K562 (cell line): Measurements from ENCODE around the gene NKAIN4. TPM values are rescaled to one million over a fixed set of nuclear protein-coding genes. Genes with fewer than 3 reads are reported as not detected.

Experiments
- REST ChIP-seq, 2 experiments: fragments of 450-650 bp; formaldehyde crosslinking in 1 of 2; IDR thresholded peaks; 2 replicates each; pipeline versions ENCODE4 v1.4.0 to v1.6.1; 2014 to 2020; ENCODE audit warnings: mild to moderate bottlenecking in 2 of 2, borderline replicate concordance in 1 of 2, low read depth in 1 of 2
- SNRNP70 ChIP-seq: fragments of 200-400 bp; formaldehyde crosslinking; optimal IDR thresholded peaks from 2 replicates; pipeline ENCODE3; 2017; ENCODE audit warnings: low read depth, low read length
- ZBTB7A ChIP-seq: IDR thresholded peaks from 2 replicates; pipeline ENCODE4 v1.6.1; 2011; ENCODE audit warnings: low read depth, mild to moderate bottlenecking, low read length, moderate library complexity, borderline replicate concordance; ENCODE audit not compliant: control insufficient read depth
- ZNF695 ChIP-seq: fragments of 450-650 bp; formaldehyde crosslinking; IDR thresholded peaks from 2 replicates; pipeline ENCODE4 v1.4.0; 2020; ENCODE audit warnings: mild to moderate bottlenecking, moderate library complexity
- polyA plus RNA-seq, 8 experiments: library from polyadenylated mRNA; depleted of rRNA in 4 of 8; stranded (reverse) in 5 of 8; unstranded in 3 of 8; fragments of >200 nt; fragmentation: Nextera tagmentation in 2 of 8; fragmentation: Illumina TruSeq in 1 of 8; extraction: Ambion mirVana in 2 of 8; extraction: Trizol in 1 of 8; gene quantifications; 2 replicates each; pipeline versions ENCODE4 v1.2.1 to v1.2.3, GENCODE V29; 2011 to 2014; ENCODE audit warnings: inconsistent platforms in 1 of 8, missing spikeins in 1 of 8
- total RNA-seq, 7 experiments: library from RNA; depleted of rRNA in 6 of 7; stranded (reverse); fragments of >200 nt in 6 of 7; fragmentation: Illumina TruSeq in 2 of 7; extraction: Trizol in 2 of 7; gene quantifications; 2 replicates each; pipeline versions ENCODE4 v1.2.1 to v1.2.3, GENCODE V29; 2011 to 2021; ENCODE audit warnings: low replicate concordance in 1 of 7

Gene NKAIN4
- total and polyA plus RNA-seq, 9 of the 15 experiments (the other 6 are each of a cell fraction or from before 2014, with no cell fraction given) = not detected

- no peak for TF ChIP-seq REST (IDR thresholded peaks at IDR 0.05; ENCODE audit: borderline replicate concordance)
- no peak for TF ChIP-seq REST (CRISPR knock-in tag; IDR thresholded peaks at IDR 0.05; ENCODE audit: low read depth)
- no peak for TF ChIP-seq ZNF695 (CRISPR knock-in tag)
- no peak for TF ChIP-seq ZBTB7A
- no peak for TF ChIP-seq SNRNP70
Observed at GRCh38 chr20:63239431-63239830, 14.8 kb downstream of the NKAIN4 start (continued).
